ENCODE data around the gene TBC1D2B. TPM values are rescaled to one million over a fixed set of nuclear protein-coding genes. Genes with fewer than 3 reads are reported as not detected.
"Not testable (repeated sequence)": the region's sequence is repeated elsewhere in the genome, so short reads cannot be mapped to it uniquely, and the experiment has no call there.

Gene TBC1D2B
- total RNA-seq, 1 donor from 2014 or later = 11.9 TPM

DNA sequence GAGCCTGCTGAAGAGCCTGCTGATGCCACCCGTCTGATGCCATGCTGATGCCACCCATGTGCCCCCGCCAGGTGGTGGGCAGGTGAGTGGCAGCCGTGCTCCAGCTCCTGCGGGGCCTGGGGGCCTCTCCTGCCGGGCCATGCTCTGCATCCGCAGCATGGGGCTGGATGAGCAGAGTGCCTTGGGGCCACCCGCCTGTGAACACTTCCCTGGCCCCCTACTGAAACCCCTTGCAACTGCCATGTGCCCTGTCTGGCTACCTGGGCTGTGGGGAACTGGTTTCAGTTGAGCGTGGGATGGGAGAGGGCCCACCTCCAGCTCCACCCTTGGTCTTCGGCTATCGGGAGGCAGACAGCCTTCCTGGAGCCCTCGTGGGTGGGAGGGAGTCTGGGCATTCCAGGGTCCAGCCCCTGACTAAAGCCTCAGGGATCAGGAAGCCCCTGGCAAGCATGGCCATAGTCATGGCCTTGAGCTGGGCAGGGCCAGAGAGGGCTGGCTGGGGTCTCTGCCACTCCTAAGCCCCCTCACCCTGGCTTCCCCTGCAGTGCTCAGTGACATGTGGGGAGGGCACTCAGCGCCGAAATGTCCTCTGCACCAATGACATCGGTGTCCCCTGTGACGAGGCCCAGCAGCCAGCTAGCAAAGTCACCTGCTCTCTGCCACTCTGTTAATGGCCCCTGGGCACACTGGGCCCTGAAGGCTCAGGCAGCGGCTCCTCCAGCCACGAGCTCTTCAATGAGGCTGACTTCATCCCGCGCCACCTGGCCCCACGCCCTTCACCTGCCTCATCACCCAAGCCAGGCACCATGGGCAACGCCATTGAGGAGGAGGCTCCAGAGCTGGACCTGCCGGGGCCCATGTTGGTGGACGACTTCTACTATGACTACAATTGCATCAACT lies 92.2 kb downstream of the TBC1D2B start:
- DNase-seq = no peak
- intact Hi-C loops (cut with micrococcal nuclease) = no loop called here
- no peak for ATAC-seq

GRCh38 chr15:77984446-77984861 lies 93.1 kb downstream of the TBC1D2B start:
- no peak for DNase-seq

GRCh38 chr15:77983708-77984445 lies 93.6 kb downstream of the TBC1D2B start:
- DNase-seq = no peak
- intact Hi-C loops (cut with micrococcal nuclease) = no loop called here
- no peak for ATAC-seq

More at GRCh38 chr15:77984446-77984861, 93.1 kb downstream of the TBC1D2B start:
- intact Hi-C loops (cut with micrococcal nuclease) = no loop called here
- ATAC-seq = no peak

DNA sequence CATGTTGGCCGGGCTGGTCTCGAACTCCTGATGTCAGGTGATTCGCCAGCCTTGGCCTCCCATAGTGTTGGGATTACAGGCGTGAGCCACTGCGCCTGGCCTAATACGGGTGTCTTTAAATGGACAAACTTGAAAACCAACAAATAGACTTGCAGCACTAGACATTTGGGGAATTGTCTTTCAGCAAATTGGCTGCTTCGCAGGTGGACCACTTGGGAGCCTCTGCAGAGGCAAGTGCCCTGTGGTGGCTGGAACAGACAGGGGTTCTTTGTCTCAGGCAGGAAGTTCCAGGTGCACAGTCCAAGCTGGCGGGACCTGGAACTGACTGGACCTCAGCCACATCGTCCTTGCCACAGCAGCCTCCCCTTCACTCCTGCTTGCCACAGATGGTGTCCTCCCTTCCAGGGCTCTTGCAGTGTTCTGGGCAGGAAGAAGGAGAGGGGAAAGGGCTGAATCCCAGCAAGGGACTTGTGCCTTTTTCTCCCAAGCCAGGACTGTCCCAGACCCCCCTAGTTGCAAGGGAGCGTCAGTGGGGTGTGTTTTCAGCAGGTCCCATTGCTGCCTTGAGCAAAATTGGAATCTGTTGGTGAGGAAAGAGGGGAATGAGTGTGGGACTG lies 94.3 kb downstream of the TBC1D2B start:
- no peak for ATAC-seq
- no peak for DNase-seq
- intact Hi-C loops (cut with micrococcal nuclease) = no loop called here

GRCh38 chr15:77982127-77982490 lies 95.4 kb downstream of the TBC1D2B start:
- intact Hi-C loops (cut with micrococcal nuclease) = no loop called here
- DNase-seq (no peak), ATAC-seq (no peak)

GRCh38 chr15:77981281-77982126 lies 96.0 kb downstream of the TBC1D2B start:
- ATAC-seq = no peak
- DNase-seq = no peak
- intact Hi-C loops (cut with micrococcal nuclease) = no loop called here

GRCh38 chr15:77980674-77981073 lies 96.8 kb downstream of the TBC1D2B start:
- DNase-seq; intact Hi-C loops (cut with micrococcal nuclease); ATAC-seq: not testable (repeated sequence)

DNA sequence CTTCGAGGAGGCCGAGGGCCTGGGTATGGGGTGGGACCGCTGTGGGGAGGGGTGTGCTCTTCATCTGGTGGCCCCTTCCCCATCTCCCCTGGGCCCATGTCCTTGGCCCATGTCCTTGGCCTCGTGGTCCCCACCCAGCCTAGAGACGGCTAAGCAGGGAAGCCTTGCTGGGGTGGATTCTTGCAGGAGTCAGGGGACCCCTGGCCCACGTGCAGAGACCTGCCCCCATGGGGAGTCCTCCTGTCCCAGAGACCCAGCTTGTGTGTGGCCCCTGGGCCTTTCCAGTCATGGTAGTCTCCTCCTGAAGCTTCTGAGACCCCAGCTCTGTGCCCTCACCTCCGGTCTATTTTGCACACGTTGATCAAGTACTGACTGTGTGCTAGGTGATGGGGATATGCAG lies 97.4 kb downstream of the TBC1D2B start:
- intact Hi-C loops (cut with micrococcal nuclease) = no loop called here
- DNase-seq = no peak
- ATAC-seq = no peak

GRCh38 chr15:77979157-77979556 lies 98.4 kb downstream of the TBC1D2B start:
- intact Hi-C loops (cut with micrococcal nuclease); ATAC-seq; DNase-seq: not testable (repeated sequence)

DNA sequence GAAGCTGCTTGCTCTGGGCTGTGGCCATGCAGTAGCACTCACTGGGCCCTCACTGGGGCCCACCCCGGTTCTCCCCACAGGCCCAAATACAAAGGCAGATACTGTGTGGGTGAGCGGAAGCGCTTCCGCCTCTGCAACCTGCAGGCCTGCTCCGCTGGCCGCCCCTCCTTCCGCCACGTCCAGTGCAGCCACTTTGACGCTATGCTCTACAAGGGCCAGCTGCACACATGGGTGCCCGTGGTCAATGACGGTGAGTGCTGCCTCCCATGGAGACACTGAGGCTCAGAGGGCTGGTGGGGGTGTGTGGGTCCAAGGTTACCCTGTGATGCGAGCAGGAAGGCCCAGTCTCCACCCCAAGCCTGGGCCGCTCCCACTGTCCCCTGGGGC lies 98.8 kb downstream of the TBC1D2B start:
- DNase-seq; intact Hi-C loops (cut with micrococcal nuclease); ATAC-seq: not testable (repeated sequence)

DNA sequence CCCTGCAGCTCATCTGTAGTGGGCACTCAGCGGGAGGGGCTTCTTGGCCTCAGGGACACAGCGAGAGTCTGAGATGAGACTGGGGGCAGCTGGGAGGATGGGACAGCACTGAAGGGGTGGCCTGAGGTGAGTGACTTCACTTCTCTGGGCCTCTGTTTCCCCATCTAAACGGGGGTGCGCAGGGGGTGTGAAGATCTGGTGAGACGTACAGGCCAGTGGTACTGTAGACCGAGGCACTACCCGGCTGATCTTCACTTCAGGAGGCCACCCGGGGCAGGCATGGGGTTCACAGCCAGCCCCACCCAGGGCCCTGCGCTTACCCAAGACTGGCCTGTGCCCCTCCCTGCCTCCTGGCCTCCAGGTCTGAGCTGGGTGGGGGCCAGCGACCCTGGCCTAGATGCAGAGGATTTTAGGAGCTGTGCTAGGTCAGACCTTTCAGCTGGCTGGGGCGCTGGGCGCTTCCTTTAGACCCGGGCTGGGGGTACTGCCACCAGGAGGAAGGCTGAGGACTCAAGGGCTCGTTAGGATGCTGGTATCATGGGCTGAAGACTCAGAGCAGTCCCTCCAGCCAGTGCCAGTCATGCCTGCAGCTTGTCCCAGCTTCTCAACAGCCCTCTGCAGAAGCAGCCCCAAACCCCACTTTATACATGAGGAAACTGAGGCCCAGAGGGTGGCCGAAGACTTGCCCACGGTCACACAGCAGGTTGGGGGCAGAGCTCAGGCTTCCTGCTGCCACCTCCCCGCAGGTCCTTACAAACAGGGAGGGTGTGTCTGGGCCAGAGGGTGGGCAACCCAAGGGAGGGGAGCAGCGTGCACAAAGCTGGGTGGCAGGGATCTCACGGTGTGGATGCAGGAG lies 99.4 kb downstream of the TBC1D2B start:
- ATAC-seq; intact Hi-C loops (cut with micrococcal nuclease); DNase-seq: not testable (repeated sequence)

GRCh38 chr15:77976760-77977525 lies 100.6 kb downstream of the TBC1D2B start:
- intact Hi-C loops (cut with micrococcal nuclease); ATAC-seq; DNase-seq: not testable (repeated sequence)

DNA sequence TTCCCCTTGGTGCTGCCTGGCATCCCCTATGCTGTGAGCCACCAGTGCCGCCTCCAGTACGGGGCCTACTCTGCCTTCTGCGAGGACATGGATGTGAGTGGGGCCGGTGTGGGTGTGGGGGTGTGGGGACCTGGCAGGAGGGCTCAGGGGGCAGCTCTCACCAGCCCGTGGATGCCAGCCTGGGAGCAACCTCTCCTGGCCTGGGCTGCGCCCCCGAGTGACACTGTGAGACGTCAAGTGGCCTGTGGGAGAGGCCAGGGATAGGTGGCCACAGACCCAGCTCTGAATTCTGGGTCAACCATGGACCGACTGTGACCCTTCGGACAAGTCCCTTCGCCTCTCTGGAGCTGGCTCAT lies 101.4 kb downstream of the TBC1D2B start:
- ATAC-seq; intact Hi-C loops (cut with micrococcal nuclease); DNase-seq: not testable (repeated sequence)

- DNase-seq (peak; percentile 82), ATAC-seq (peak; percentile 69)
- intact Hi-C loops (cut with micrococcal nuclease) = no loop called here
Measured at GRCh38 chr15:77975332-77976094, 102.0 kb downstream of the TBC1D2B start.

GRCh38 chr15:77974416-77975331 lies 102.8 kb downstream of the TBC1D2B start:
- ATAC-seq = no peak
- intact Hi-C loops (cut with micrococcal nuclease) = no loop called here
- DNase-seq = no peak

DNA sequence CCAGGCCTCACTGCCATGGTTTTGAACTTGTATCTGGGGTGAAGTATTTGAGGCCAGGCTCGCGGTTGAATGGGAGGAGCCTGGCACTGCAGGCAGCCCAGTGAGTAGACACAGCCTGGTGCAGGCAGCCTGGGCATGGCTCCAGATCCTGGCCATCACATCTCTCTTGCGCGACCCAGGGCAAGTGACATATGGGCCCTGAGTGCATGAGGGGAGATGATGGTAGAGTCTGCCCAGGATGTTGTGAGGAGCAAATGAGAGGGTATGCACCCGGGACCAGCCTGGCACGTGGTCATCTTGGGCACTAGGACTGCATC lies 103.5 kb downstream of the TBC1D2B start:
- peak; percentile 86 for DNase-seq
- peak; percentile 70 for ATAC-seq
- intact Hi-C loops (cut with micrococcal nuclease) = no loop called here

Measured in left ventricle myocardium superior (tissue), 1 donor.